ENCODE results near the gene APOL5. TPM values are rescaled to one million over a fixed set of nuclear protein-coding genes. Genes with fewer than 3 reads are reported as not detected.
A peak's percentile ranks its signal among the peaks of the same experiment; 100 is the strongest.

The APOL5 gene
- total RNA-seq, 6 donors from 2014 or later, result not detected

- no peak for TF ChIP-seq EP300 (IDR thresholded peaks at IDR 0.05)
- TF ChIP-seq POLR2AphosphoS5 (IDR thresholded peaks at IDR 0.05), result no peak
- TF ChIP-seq, protein P1, sequence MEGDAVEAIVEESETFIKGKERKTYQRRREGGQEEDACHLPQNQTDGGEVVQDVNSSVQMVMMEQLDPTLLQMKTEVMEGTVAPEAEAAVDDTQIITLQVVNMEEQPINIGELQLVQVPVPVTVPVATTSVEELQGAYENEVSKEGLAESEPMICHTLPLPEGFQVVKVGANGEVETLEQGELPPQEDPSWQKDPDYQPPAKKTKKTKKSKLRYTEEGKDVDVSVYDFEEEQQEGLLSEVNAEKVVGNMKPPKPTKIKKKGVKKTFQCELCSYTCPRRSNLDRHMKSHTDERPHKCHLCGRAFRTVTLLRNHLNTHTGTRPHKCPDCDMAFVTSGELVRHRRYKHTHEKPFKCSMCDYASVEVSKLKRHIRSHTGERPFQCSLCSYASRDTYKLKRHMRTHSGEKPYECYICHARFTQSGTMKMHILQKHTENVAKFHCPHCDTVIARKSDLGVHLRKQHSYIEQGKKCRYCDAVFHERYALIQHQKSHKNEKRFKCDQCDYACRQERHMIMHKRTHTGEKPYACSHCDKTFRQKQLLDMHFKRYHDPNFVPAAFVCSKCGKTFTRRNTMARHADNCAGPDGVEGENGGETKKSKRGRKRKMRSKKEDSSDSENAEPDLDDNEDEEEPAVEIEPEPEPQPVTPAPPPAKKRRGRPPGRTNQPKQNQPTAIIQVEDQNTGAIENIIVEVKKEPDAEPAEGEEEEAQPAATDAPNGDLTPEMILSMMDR (IDR thresholded peaks at IDR 0.05), result no peak
- no peak for TF ChIP-seq POLR2A (IDR thresholded peaks at IDR 0.05)
- no peak for DNase-seq
- Histone ChIP-seq H3K27me3 (no peaks in the 10 kb centered on the region), H3K36me3 (no peaks in the 10 kb centered on the region), H3K4me3 (no peak overlapping the region), H3K4me1 (no peaks in the 10 kb centered on the region), H3K9me3 (peaks cover 0 to 5% (median 0%) of the 10 kb centered on the region in 4 donors), H3K27ac (no peak overlapping the region)
- ATAC-seq (ENCODE audit: low FRiP score in 2 of 2), result no peak
- 72 to 86% methylated on average over 4 of the region's 4 CpGs for WGBS, 2 donors
Observed at GRCh38 chr22:35681454-35682052, 36.1 kb upstream of the APOL5 start.

DNA sequence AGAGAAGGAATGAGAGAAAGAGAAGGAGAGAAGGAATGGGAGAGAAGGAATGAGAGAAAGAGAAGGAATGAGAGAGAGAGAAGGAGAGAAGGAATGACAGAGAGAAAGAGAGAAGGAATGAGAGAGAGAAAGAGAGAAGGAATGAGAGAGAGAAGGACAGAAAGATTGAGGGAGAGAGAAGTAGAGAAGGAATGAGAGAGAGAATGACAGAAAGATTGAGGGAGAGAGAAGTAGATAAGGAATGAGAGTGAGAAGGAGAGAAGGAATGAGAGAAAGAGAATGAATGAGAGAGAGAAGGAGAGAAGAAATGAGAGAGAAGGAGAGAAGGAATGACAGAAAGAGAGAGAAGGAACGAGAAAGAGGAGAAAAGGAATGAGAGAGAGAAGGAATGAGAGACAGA, 34.1 kb upstream of the APOL5 start:
- Histone ChIP-seq H3K9me3 (peaks cover 0 to 5% (median 0%) of the 10 kb centered on the region in 4 donors), H3K27me3 (no peaks in the 10 kb centered on the region), H3K4me3 (no peak overlapping the region), H3K36me3 (no peaks in the 10 kb centered on the region), H3K27ac (no peak overlapping the region), H3K4me1 (no peaks in the 10 kb centered on the region)
- DNase-seq, result no peak
- ATAC-seq (ENCODE audit: low FRiP score in 2 of 2), result no peak
- 75 to 83% methylated on average over 1 of the region's 1 CpG for WGBS, 2 donors
- TF ChIP-seq EP300 (IDR thresholded peaks at IDR 0.05) (no peak), POLR2AphosphoS5 (IDR thresholded peaks at IDR 0.05) (no peak), POLR2A (IDR thresholded peaks at IDR 0.05) (no peak)
- TF ChIP-seq, protein P1 (IDR thresholded peaks at IDR 0.05), result no peak

DNA sequence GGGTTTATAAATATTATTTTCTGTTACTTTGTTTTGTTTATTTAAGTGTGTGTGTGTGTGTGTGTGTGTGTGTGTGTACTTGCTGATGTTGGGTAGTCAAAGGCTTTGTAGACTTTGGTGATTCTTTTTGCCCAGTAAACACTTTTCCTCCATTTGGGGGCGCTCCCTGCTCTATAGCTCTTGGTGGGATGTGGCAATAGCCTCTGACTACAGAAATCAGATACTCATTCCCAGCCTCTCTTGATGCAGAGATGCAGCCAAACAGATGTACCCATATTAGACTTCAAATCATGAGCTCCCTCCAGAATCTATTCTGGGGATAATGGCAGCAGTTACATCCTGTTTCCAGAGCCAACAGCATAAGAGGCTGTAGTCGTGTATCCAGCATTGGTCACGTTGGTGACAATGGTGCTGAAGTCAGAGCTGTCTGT, 33.4 kb upstream of the APOL5 start:
- Histone ChIP-seq H3K27ac (no peak overlapping the region), H3K4me3 (no peak overlapping the region), H3K36me3 (no peaks in the 10 kb centered on the region), H3K4me1 (no peaks in the 10 kb centered on the region), H3K27me3 (no peaks in the 10 kb centered on the region), H3K9me3 (peaks cover 0 to 5% (median 0%) of the 10 kb centered on the region in 4 donors)
- TF ChIP-seq, protein P1 (IDR thresholded peaks at IDR 0.05), result no peak
- no peak for TF ChIP-seq POLR2A (IDR thresholded peaks at IDR 0.05)
- no peak for TF ChIP-seq EP300 (IDR thresholded peaks at IDR 0.05)
- TF ChIP-seq POLR2AphosphoS5 (IDR thresholded peaks at IDR 0.05), result no peak
- no peak for DNase-seq
- 31 to 43% methylated on average over 1 to 3 of the region's 3 CpGs for WGBS, 2 donors
- ATAC-seq (ENCODE audit: low FRiP score in 2 of 2), result peak in 1 of 2 donors; percentile 23

DNA sequence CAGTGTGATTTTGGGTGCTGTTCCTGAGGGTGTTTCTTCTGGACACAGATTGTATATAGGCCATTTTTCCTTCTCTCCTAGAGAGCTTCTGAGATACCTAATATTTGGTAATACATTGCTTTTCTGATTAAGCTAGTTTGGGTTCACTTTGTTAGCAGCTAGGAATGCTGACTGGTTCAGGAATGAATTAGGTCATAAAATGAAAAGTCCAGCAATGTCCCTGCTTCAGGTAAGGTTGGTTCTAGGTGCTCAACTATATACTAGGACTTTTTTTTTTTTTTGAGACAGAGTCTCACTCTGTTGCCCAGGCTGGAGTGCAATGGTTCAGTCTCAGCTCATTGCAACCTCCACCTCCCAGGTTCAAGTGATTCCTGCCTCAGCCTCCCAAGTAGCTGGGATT, 32.9 kb upstream of the APOL5 start:
- H3K36me3 ChIP-seq, result no peaks in the 10 kb centered on the region
- H3K27ac ChIP-seq, result no peak overlapping the region
- ATAC-seq (ENCODE audit: low FRiP score in 2 of 2) (no peak), DNase-seq (no peak)
- no peaks in the 10 kb centered on the region for H3K27me3 ChIP-seq
- no peaks in the 10 kb centered on the region for H3K4me1 ChIP-seq
- TF ChIP-seq EP300 (IDR thresholded peaks at IDR 0.05) (no peak), POLR2AphosphoS5 (IDR thresholded peaks at IDR 0.05) (no peak), POLR2A (IDR thresholded peaks at IDR 0.05) (no peak)
- TF ChIP-seq, protein P1 (IDR thresholded peaks at IDR 0.05), result no peak
- no peak overlapping the region for H3K4me3 ChIP-seq
- H3K9me3 ChIP-seq, result peaks cover 0 to 5% (median 0%) of the 10 kb centered on the region in 4 donors

- 84 to 86% methylated on average over 11 of the region's 11 CpGs for WGBS, 2 donors
- TF ChIP-seq POLR2AphosphoS5 (IDR thresholded peaks at IDR 0.05) (no peak), POLR2A (IDR thresholded peaks at IDR 0.05) (no peak), EP300 (IDR thresholded peaks at IDR 0.05) (no peak)
- TF ChIP-seq, protein P1 (IDR thresholded peaks at IDR 0.05), result no peak
Observed at GRCh38 chr22:35685731-35686130, 31.9 kb upstream of the APOL5 start.

More at GRCh38 chr22:35685731-35686130, 31.9 kb upstream of the APOL5 start:
- H3K36me3 ChIP-seq, result no peaks in the 10 kb centered on the region
- no peaks in the 10 kb centered on the region for H3K27me3 ChIP-seq
- peaks cover 0 to 5% (median 0%) of the 10 kb centered on the region in 4 donors for H3K9me3 ChIP-seq
- no peak for DNase-seq
- no peak overlapping the region for H3K4me3 ChIP-seq
- no peaks in the 10 kb centered on the region for H3K4me1 ChIP-seq
- ATAC-seq (ENCODE audit: low FRiP score in 2 of 2), result peak in 1 of 2 donors; percentile 44
- no peak overlapping the region for H3K27ac ChIP-seq

All from upper lobe of left lung (tissue), 6 donors.